CD4-positive, alpha-beta T cell treated with Interleukin-21 for 1 hour (primary cell): ENCODE measurements around the gene SLC1A5.
A peak's percentile ranks its signal among the peaks of the same experiment; 100 is the strongest.
"Not testable (repeated sequence)": the region's sequence is repeated elsewhere in the genome, so short reads cannot be mapped to it uniquely, and the experiment has no call there.

Source experiments
- DNase-seq: peaks from one replicate; pipeline ENCODE4 v3.0.0-alpha.2; 2020

The SLC1A5 gene

DNA sequence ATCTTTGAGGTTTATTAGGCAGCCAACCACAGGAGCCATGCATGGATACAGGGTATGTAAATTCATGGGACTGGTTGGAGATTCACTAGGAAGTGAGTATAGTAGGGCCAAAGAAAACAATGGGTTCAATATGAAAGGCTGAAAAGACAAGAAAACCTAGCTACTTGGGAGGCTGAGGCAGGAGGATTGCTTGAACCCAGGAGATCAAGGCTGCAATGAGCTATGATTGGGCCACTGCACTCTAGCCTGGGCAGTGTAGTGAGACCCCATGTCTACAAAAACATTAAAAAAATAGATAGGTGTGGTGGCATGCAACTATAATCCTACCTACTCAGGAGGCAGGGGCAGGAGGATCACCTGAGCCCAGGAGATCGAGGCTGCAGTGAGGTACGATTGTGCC, 10.3 kb upstream of the SLC1A5 start:
- DNase-seq, result no peak

DNA sequence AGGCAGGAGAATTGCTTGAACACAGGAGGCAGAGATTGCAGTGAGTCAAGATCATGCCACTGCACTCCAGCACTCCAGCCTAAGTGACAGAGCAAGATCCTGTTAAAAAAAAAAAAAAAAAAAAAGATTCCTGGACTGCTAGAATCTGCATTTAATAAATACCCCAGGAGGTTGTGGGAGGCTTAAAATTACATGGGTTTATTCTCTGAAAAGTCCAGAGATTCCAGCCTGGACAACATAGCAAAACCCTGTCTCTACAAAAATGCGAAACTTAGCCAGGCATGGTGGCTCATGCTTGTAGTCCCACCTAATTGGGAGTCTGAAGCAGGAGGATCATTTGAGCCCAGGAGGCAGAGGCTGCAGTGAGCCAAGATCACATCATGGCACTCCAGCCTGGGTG, 9.5 kb upstream of the SLC1A5 start:
- DNase-seq, result no peak

GRCh38 chr19:46791944-46792343, 3.5 kb upstream of the SLC1A5 start:
- DNase-seq, result peak; percentile 77

GRCh38 chr19:46789371-46789770, 977 bp upstream of the SLC1A5 start:
- no peak for DNase-seq

DNA sequence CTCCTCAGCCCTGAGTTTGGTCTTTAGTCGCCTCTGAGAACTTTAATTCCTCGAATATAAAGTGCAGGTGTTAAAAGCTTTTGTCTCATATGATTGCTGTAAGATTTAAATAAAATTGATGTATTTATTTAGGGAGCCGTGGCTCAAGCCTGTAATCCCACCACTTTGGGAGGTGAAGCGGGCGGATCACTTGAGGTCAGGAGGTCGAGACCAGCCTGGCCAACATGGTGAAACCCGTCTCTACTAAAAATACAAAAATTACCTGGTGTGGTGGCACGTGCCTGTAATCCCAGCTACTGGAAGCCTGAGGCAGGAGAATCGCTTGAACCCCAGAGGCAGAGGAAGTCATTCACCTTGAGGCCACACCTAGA, 559 bp upstream of the SLC1A5 start:
- DNase-seq, result no peak

DNA sequence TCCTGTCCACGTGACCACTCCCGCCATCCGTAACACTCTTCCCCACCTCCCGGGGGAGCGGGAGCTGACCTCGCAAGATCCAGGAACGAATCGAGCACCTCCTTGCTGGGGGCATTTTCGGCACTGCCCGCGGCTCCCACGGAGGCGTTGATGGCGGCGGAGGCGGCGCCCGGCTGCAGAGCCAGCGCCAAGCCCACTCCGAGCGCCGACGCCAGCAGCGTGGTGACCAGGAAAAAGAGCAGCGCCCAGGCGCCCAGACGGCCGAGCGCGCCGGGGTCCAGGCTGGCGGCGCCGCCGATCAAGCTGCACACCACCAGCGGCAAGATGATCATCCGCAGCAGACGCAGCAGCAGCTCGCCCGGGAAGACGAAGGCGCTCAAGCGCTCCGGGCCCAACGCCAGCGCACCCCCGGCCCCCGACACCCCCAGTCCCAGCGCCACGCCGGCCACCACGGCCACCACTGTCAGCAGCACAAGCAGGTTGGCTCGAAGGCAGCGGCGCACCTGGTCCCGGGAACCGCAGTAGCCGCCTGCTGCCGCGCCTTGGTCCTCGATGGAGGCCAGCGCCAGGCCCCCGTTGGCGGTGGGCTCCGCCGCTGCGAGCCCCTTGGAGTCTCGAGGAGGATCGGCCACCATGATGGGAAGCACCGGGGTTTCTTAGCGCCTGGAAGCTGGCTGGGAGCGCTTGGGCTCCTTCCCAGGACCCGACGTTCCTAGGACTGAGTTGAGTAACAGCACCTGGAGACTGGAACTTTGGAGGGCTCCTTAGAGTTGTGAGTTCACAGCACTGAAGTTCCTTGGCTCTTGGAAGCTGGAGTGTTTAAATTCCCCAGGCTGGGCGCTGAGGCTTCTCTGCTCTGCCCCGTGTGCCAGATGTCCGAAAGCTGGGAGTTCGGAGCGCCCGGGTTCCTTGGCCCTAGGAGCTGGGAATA, 798 bp downstream of the SLC1A5 start:
- peak; percentile 33 for DNase-seq

DNA sequence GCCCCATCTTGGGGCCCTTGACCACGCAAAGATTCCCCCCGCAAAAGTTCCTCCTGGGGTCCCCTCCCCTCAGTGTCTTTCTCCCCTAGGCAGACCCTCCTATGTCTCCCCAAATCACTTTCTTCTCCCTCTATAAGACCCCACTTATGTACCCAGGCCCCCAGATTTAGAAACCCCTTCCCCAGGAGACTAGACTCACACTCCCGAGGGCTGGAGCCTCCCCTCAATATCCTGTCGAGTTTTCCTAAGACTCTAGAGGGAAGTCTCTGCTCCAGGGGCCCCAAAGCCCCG, 1.4 kb downstream of the SLC1A5 start:
- no peak for DNase-seq

GRCh38 chr19:46786236-46787039, 2.0 kb downstream of the SLC1A5 start:
- DNase-seq, result peak; percentile 87

DNA sequence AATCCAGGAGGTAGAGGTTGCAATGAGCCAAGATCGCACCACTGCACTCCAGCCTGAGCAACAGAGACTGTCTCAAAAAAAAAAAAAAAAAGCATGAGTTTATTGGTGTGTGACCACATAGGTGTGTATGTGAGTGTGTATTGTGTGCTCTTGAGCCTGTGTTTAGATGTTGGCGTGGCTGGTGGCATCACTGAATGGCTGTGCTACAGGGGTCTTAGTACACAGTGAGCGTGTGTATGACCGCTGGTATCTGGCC, 2.5 kb downstream of the SLC1A5 start:
- no peak for DNase-seq

GRCh38 chr19:46785054-46785979, 3.1 kb downstream of the SLC1A5 start:
- DNase-seq, result no peak

DNA sequence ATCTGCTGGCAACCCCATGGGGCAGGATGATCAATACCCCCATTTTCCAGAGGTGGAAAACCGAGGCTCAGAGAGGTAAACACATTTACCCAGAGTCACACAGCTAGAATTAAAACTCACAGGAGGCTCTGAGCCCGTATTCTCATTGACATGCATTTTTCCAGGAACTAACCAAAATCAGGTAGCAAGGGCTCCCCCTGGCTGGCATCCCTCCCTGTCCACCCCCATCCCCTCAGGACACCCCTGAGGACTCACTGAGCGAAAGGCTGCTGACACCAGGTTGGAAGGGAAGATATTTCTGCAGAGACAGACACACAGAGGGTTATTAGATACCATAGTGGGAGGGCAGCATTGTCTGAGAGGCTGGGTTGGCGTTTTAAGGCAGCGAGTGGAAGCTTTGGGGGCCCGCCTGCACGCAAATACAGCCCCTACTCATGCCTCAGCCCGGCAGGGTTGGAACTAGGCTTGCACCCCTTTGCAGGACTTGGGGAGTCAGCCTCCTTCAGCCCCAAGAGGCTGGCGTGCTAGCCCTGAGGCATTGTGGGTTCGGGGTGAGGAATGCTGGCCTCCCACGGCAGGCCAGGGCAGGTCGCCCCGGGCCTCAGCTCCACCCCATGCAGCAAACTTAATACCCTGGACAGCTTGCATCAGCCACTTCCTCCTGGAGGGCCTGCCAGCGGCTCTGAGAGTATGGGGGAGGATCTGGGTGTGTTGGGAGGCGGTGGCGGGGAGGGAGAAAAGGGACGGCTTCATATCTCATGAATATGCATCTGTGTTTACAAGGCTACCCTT, 3.9 kb downstream of the SLC1A5 start:
- DNase-seq, result peak; percentile 57

DNA sequence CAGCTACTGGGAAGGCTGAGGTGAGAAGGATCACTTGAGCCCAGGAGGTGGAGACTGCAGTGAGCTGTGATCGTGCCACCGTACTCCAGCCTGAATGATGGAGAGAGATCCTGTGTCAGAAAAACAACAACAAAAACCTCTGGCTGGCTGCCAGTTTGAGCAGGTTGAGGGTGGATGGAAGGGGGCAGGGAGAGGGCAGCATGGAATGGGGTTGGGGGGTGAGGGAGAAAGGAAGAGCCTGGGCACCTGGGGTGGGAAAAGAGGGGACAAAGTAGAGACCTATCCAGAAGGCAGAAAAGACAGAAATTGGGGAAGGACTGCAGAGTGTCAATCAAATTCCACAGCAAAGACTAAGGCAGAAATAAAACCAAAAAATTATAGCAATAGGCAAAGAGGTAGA, 4.7 kb downstream of the SLC1A5 start:
- DNase-seq, result no peak

DNA sequence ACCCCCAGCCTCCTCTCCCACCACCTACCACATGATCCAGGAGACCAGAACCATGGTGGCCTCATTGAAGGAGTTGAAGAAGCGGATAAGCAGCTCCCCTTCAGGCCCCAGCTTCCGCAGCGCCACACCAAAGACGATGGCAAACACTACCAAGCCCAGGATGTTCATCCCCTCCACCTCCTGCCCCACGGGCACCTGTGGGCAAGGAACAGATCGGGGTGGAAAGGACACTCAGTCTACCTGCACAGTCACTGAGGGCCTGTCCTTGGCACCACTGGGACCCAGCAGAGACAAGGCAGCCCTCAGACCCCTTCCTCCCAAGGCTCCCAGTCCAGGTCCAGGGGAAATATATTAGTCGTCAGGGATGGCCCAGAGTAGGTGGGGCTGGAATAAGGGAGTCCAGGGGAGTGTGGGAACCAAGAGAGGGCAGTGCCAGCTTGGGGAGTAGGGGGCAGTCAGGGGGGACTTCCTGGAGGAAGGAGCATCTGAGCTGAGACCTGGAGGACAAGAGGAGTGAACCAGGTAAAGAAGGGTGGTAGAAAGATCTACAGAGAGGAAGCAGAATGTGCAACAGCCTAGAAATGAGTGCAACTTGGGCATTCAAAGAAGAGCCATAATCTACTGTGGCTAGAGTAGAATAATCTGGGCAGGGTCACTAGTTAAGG, 5.9 kb downstream of the SLC1A5 start:
- no peak for DNase-seq

GRCh38 chr19:46777956-46778645, 10.3 kb downstream of the SLC1A5 start:
- DNase-seq, result not testable (repeated sequence)

GRCh38 chr19:46776927-46777911, 11.2 kb downstream of the SLC1A5 start:
- no peak for DNase-seq

DNA sequence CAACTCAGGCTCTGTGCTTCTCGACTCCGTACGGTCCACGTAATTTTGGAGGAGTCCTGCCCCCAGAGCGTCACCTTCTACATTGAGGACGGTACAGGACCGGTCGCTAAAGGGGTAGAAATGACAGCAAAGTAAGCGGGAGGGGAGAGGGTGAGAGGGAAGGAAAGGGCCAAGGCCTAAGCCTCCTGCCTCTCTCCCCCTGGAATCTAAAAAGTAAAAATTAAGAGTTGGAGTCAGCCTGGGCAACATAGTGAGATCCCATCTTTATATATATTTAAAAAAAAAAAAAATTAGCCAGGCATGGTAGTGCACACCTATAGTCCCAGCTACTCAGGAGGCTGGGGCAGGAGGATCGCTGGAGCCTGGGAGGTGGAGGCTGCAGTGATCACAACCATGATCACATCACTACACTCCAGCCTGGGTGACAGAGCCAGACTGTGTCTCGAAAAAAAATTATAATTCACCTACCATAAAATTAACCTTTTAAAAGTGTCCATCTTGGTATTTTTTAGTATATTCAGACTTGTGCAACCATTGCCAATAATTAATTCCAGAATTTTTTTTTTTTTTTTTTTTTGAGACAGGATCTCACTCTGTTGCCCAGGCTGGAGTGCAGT, 12.6 kb downstream of the SLC1A5 start:
- DNase-seq, result no peak

GRCh38 chr19:46773018-46773399, 15.4 kb downstream of the SLC1A5 start:
- DNase-seq, result no peak

GRCh38 chr19:46772170-46773017, 16.0 kb downstream of the SLC1A5 start:
- no peak for DNase-seq

DNA sequence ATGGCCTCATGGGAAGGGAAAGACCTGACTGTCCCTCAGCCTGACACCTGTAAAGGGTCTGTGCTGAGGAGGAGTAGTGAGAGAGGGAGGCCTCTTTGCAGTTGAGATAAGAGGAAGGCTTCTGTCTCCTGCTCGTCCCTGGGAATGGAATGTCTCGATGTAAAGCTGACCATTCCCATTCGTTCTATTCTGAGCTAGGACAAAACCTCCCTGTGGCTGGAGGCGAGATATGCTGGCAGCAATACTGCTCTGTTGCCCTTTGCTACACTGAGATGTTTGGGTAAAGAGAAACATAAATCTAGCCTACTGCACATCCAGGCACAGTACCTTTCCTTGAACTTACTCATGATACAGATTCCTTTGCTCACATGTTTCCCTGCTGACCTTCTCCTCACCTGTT, 19.6 kb downstream of the SLC1A5 start:
- DNase-seq, result not testable (repeated sequence)
